GM21526 (cell line): ENCODE results near the gene ZBTB48.
"Not testable (repeated sequence)": the region's sequence is repeated elsewhere in the genome, so short reads cannot be mapped to it uniquely, and the experiment has no call there.

Source experiments
- ATAC-seq: cut with Tn5 transposase; IDR thresholded peaks from one replicate; pipeline ENCODE4 v1.9.1; 2021; ENCODE audit warnings: moderate library complexity; ENCODE audit not compliant: unreplicated experiment, low FRiP score

The ZBTB48 gene

GRCh38 chr1:6631058-6631457 is 51.3 kb downstream of the ZBTB48 start:
- no peak for ATAC-seq

DNA sequence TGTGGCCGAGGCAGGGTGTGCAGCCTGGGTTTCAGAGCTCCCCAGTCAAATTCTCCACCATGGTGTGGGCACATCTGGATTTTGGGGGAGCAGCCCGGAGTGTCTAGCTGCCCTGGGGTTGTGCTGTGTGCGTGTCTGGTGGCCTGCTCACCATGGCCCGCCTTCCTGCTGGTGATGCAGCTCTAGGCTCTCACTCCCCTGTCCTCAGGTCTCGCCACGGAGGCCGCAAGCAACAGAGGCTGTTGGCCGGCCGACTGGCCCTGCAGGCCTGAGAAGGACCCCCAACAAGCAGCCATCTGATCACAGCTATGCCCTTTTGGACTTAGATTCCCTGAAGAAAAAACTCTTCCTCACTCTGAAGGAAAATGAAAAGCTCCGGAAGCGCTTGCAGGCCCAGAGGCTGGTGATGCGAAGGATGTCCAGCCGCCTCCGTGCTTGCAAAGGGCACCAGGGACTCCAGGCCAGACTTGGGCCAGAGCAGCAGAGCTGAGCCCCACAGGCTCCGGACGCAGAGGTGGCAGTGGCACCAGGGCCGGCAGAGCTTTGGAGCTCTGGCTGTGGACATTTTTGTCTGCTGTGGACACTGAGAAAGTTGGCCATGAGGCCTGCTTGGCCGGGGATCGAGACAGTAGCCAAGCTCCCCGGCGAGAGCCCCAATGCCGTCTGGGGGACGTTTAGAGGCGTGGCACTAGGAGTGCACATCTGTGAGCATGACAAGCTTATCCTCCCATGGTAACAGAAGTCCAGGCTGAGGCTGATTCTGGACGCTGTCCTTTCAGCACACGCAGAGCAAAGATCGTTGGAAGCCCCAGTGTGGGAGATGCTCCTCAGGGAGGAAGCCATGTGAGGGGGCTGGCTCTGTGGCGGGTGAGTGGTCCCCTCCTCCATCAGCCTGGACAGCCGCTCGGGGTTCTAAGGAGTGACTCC is 53.1 kb downstream of the ZBTB48 start:
- ATAC-seq, result no peak

DNA sequence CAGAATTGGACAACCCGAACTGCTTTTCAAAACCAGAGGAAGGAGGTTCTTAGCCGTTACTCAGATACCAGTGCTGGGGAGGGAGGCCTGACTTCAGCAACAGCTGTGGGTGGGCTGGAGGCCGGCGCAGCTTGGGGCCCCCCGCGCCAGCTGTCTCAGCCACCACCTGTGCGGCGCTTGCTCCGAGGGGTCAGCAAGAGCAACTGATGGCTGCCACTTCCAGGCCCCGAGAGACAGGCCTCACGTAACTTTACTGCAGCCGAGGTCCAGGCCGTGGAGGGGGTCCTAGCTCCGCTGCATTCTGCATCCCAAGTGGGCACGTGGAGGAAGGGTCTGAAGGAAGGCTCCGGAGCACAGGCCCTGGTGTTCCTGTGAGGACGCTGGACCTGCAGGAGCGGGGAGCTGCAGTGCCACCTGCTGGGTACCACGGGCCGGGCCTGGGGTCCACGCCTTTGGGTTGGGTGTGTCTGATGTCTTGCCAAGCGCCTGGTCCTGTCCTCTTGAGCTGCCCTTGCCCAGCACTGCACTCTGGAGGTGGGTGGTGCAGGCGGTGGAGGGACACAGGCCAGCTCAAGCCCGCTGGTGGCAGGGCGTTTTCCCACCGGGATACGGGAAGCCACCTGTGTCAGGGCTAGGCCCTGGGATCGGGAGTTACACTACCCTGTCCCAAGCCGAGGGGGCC is 54.7 kb downstream of the ZBTB48 start:
- ATAC-seq, result no peak

GRCh38 chr1:6635161-6635909 is 55.5 kb downstream of the ZBTB48 start:
- no peak for ATAC-seq

GRCh38 chr1:6635910-6636760 is 56.3 kb downstream of the ZBTB48 start:
- no peak for ATAC-seq

DNA sequence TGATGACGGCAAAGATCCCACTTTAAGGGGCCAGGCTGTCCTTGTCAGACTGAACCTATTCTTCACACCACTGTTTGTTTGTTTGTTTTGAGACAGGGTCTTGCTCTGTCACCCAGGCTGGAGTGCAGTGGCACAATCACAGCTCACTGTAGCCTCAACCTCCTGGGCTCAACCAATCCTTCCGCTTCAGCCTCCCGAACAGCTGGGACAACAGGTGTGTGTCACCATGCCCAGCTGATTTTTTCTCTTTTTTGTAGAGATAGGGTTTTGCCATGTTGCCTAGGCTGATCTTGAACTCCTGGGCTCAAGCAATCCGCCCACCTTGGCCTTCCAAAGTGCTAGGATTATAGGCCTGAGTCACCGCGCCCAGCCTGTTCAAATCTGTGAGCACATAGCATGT is 57.0 kb downstream of the ZBTB48 start:
- ATAC-seq, result not testable (repeated sequence)

GRCh38 chr1:6637770-6638169 is 58.0 kb downstream of the ZBTB48 start:
- ATAC-seq, result no peak

DNA sequence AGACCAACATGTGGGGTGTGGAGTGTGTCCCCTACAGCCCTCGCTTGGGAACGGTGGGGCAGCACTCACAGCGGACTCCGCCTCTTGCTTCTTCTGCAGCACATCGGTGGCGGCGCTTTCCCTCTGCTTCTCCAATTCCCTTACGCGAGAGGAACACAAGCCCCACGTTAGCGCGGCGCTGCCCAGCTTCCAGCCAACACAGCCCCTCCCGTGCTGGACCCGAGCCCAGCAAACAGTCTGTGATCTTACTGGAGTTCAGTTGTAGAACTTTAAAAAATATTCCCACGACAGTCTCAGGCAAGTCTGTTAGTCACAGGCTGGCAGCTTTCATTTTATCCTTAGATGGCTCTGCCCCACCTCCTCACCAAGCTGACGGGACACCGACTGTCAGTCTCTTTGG is 58.4 kb downstream of the ZBTB48 start:
- ATAC-seq, result no peak
